ENCODE measurements around the gene GPHN.
"Not testable (repeated sequence)": the region's sequence is repeated elsewhere in the genome, so short reads cannot be mapped to it uniquely, and the experiment has no call there.

GPHN gene

GRCh38 chr14:66979101-66979974 lies 471.4 kb downstream of the GPHN start:
- no peak for DNase-seq
- intact Hi-C loops (cut with DNase I) = no loop called here

DNA sequence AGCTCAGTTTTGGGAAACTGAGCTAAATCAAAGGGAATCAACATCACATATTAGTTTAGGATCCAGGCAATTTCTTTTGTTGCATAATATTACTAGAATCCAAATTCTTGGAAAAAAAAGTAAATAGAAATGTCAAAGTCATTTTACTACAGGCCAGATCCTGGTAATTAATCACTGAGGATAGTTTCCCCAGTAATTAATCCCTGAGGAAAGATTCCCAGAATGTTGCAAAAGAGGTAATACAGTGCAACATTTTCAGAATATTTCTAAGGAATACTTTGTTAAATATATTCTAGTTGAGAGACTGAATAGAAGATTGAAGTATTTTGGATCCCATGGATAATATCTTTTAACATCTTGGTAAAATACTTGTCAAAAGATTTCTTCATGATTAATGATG lies 474.3 kb downstream of the GPHN start:
- intact Hi-C loops (cut with DNase I) = no loop called here
- no peak for DNase-seq

DNA sequence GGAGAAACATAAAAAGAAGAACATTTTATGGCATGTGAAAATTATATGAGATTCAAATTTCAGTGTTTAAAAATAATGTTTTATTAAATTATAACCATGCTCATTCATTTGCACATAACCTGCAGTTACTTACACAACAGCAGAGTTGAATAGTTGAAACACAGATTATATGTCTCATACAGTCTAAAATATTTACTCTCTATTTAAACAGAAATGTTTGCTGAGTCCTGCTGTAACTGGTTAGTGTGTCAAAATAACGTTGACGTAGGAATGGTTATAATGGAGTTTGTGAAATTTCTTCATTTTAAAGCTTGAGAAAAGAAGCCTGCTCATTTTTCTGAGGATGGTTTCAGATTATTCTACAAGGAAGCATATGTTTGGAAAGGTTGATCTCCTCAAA lies 484.8 kb downstream of the GPHN start:
- intact Hi-C loops (cut with DNase I) = no loop called here
- DNase-seq = no peak

GRCh38 chr14:66993512-66993911 lies 485.6 kb downstream of the GPHN start:
- intact Hi-C loops (cut with DNase I) = no loop called here
- no peak for DNase-seq

- intact Hi-C loops (cut with DNase I) = no loop called here
- DNase-seq = no peak
Observed at GRCh38 chr14:66998013-66998412, 490.1 kb downstream of the GPHN start.

DNA sequence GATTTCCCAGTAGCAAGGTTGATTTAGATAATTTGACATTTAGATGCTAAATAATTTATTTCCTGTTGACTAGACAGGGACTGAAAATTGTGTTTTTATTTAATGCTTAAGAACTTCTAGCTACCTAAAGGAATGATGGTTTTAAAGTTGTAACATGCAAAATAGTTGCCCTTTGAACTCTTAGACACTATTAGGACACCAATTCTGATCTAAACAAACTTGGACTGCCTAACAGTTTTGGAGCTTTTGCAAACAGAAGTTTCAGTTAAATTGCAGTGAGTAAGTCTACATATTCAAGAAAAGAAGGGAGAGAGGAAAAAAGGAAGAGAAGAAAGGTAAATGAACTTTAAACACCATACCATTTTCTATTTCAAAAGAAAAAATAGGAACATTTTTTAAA lies 492.0 kb downstream of the GPHN start:
- DNase-seq = no peak
- intact Hi-C loops (cut with DNase I) = no loop called here

DNA sequence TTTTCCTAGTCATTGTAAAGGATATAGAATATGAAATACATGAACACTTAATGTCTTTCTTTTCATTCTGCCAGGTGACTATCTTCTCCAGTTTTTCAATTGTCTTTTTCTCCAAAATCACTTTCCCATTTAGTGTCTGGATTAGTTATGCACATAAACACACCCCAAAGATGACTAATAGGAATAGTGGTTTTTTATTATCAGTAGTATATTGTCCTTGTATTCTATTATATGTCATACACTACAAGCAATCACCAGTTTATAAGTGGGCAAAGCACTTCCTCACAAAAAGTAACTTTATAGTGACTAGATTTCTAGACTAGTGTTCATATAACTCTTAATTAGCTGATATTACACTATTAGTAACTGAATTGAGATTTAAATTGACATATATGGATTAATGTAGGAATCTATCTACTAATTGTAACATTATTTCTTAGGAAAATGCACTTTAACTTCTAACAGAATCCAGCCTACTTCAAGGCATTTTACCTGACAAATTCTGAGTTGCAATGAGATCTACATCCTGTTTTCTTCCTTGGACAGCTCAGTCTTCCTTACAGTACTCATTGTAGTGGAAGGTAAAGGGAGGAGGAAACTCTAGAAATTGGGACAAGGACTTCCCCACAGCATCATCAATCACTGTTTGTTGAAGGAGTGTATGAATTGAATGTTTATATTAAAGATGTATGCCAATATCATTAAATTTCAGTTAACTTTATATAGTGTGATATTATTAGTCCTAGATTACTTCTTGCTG lies 495.2 kb downstream of the GPHN start:
- intact Hi-C loops (cut with DNase I) = no loop called here
- no peak for DNase-seq

DNA sequence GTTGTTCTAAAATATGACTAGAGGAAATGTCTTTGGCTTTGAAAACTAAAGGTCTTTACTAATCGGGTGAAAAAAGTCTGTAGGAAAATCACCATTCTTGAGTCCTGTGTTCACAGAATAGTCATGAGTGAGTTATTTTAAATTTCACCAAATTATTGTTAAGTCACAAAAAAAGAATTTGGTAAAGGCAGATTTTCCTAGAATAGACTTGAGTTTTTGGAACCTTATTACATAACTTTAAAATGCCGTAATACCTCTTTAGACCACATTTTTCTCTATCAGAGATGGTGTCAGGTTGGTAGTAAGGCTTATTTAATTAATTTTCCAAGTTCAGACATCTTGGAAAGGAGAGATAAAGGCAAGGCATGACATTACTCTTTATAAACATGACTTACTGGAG lies 496.6 kb downstream of the GPHN start:
- DNase-seq = no peak
- intact Hi-C loops (cut with DNase I) = no loop called here

- no peak for DNase-seq
- intact Hi-C loops (cut with DNase I) = no loop called here
Observed at GRCh38 chr14:67010602-67011001, 502.7 kb downstream of the GPHN start.

GRCh38 chr14:67016856-67017255 lies 508.9 kb downstream of the GPHN start:
- no peak for DNase-seq
- intact Hi-C loops (cut with DNase I) = no loop called here

DNA sequence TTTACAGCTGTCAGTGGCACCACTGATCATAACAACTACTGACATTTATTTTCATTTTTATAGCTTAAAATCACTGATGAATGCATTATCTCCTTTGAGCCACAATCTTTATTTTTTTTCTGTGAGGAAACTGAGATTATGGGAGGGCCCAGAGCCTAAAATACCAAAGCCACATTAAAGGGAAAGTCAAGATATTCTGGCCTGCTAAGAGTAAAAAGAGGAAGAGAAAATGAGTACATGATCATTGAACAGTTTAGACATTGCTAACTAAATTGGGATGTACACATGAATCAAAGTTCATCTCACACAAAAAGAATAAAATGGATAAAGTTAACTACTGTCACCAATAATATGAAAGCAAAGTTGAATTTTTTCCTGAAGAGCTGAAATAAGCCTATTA lies 510.8 kb downstream of the GPHN start:
- intact Hi-C loops (cut with DNase I) = no loop called here
- DNase-seq = no peak

- no peak for DNase-seq
- intact Hi-C loops (cut with DNase I) = no loop called here
Observed at GRCh38 chr14:67019796-67020195, 511.8 kb downstream of the GPHN start.

DNA sequence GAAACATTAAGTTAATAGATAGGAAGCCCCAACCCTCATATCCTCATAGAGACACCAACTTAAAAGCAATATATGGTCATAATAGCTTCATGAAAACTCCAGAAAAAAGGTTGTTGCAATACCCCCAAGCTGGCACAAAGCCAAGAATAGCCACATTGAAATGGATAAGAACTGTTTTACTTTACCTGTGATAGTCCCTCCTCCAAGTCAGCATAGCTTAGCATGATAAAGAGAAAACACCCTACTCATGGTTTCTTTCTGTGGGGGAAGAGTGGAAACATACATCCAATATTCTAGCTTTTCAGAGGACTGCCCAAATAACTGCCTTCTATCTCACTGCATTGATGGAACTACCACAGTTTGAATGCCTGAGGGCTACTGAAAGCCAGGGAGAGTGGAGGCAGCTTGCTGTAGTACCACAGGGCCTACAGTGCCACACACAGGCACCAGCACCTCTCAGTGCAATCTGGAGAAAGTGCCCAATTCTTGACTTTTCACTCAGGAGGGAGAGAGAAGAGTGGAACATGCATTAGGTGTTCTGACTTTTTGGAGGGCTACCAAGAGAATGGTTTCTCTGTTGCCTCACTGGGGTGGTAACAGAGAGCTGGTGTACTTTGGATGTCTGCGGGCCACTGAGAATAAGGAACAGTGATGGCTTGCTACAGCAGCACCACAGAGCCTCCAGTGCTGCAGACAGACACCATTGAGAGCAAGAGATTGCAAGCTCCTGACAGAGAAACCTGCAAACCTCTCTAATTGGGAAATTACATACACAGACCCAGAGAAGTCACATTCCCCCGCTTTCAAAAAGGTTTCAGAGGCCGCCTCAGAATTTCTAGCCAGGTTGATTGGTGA lies 524.2 kb downstream of the GPHN start:
- DNase-seq = no peak
- intact Hi-C loops (cut with DNase I) = no loop called here

DNA sequence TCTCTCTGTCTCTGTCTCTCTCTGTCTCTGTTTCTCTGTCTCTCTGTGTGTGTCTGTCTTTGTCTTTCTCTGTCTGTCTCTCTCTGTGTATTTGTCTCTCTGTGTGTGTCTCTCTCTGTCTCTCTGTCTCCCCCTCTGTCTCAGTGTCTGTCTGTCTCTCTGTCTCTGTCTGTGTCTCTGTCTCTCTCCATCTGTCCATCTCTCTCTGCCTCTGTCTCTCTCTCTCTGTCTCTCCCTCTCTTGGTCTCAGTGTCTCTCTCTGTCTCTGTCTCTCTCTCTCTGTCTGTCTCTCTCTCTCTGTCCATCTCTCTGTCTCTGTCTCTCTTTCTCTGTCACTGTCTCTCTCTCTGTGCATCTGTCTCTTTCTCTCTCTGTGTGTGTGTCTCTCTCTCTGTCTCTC lies 537.5 kb downstream of the GPHN start:
- intact Hi-C loops (cut with DNase I) = no loop called here
- DNase-seq = no peak

DNA sequence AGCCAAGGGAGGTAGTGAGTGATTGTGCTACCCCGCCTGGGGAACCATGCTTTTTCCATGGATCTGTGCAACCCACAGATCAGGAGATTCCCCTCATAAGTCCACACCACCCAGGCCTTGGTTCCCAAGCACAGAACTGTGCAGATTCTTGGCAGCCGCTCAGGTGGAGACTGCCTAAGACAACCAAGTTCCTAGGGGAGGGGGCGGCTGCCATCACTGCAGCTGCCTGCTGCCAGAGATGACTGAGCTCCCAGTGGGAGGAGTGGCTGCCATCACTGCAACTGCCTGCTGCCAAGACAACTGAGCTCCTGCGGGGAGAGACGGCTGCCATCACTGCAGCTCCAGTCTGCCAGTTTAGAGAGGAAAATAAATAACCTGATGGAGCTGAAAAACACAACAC lies 542.9 kb downstream of the GPHN start:
- DNase-seq = no peak
- intact Hi-C loops (cut with DNase I) = no loop called here

- DNase-seq = no peak
- intact Hi-C loops (cut with DNase I) = no loop called here
Observed at GRCh38 chr14:67056684-67057083, 548.7 kb downstream of the GPHN start.

DNA sequence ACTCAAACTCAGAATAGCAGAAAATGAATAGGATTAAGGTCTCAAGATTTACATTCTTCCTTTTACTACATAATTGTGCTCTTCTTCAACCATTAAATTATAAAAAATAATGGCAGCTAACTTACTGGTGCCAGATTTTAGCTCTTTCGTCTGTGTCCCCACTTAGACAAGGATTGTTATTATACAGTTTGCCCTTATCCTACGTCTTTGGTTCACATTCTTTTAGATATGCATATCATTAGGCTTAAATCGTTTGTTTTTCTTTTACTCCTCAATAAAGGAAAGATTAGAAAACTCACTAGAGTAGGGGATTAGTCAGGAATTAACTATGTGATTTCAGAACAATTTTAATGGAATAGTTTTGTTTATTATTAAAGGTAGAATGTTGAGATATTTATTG lies 551.6 kb downstream of the GPHN start:
- DNase-seq = no peak
- intact Hi-C loops (cut with DNase I) = no loop called here

DNA sequence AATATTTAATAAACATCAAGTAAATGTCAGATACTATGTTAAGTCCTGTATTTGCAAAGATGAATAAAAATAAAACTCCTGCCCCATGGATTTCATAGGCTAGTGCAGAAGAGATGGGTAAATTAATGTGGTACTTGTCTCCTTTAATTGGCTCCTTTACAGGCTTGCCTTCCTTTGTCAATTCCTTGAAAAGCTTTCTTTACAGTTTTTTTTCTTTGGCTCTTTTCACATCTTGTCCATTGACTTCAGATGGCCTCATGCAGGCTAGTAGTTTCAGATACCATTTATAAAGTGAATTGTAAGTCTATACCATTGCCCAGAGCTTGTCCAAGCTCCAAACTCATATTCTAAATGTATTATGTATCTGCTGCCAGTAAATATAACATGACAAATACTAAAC lies 552.6 kb downstream of the GPHN start:
- intact Hi-C loops (cut with DNase I) = no loop called here

DNA sequence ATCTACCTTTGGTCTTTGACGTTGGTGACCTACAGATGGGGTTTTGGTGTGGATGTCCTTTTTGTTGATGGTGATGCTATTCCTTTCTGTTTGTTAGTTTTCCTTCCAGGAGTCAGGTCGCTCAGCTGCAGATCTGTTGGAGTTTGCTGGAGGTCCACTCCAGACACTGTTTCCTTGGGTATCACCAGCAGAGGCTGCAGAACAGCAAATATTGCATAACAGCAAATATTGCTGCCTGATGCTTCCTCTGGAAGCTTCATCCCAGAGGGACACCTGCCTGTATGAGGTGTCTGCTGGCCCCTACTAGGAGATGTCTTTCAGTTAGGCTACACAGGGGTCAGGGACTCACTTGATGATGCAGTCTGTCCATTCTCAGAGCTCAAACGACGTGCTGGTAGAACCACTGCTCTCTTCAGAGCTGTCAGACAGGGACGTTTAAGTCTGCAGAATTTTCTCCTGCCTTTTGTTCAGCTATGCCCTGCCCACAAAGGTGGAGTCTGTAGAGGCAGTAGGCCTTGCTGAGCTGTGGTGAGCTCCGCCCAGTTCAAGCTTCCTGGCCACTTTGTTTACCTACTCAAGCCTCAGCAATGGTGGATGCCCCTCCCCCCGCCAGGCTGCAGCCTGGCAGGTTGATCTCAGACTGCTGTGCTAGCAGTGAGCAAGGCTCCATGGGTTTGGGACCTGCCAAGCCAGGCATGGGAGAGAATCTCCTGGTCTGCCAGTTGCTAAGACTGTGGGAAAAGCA lies 559.3 kb downstream of the GPHN start:
- DNase-seq; intact Hi-C loops (cut with DNase I): not testable (repeated sequence)

More for the DNA sequence above, 552.6 kb downstream of the GPHN start:
- no peak for DNase-seq

Data from head of caudate nucleus (tissue), 42 donors.